H1 (cell line): ENCODE measurements around the gene PLEKHG1. TPM values are rescaled to one million over a fixed set of nuclear protein-coding genes. Genes with fewer than 3 reads are reported as not detected.

Experiments used
- CTCF ChIA-PET: fragments of 300-600 bp; sonication (Branson Sonifier 250); formaldehyde crosslinking; loops from one replicate; lab custom pipeline; 2021; ENCODE audit not compliant: partially characterized antibody; lab: Charles Lee
- POLR2A ChIA-PET: fragments of 300-600 bp; sonication (Branson Sonifier 250); formaldehyde crosslinking; loops from one replicate; lab custom pipeline; 2021; ENCODE audit warnings: inconsistent platforms; ENCODE audit not compliant: partially characterized antibody; lab: Charles Lee
- DNase-seq, 2 experiments: peaks; one replicate each; pipeline versions ENCODE4 v3.0.0 to v3.0.0-alpha.2; 2010 to 2022; ENCODE audit warnings: low spot score in 2 of 2, low read depth in 1 of 2, mixed read lengths in 1 of 2
- FAIRE-seq: peaks from 2 replicates; lab custom pipeline; 2011; peaks lifted over from hg19 to GRCh38; lab: Jason Lieb, UNC
- H2AFZ ChIP-seq: 2 replicates; pipeline ENCODE4 v1.8.1; 2012; ENCODE audit warnings: low read length, inconsistent platforms
- H2AK5ac ChIP-seq: 2 replicates; pipeline ENCODE4 v1.6.1; 2013; ENCODE audit warnings: low read depth, low read length
- H2BK120ac ChIP-seq: replicated peaks from 2 replicates; pipeline ENCODE3; 2013; ENCODE audit warnings: low read depth, low read length, inconsistent platforms
- H2BK12ac ChIP-seq: 2 replicates; pipeline ENCODE4 v1.6.1; 2013; ENCODE audit warnings: low read depth, low read length
- H2BK15ac ChIP-seq: 2 replicates; pipeline ENCODE4 v1.6.1; 2013; ENCODE audit warnings: low read length
- H2BK20ac ChIP-seq: 2 replicates; pipeline ENCODE4 v1.6.1; 2013; ENCODE audit warnings: low read length
- H2BK5ac ChIP-seq: 2 replicates; pipeline ENCODE4 v1.6.1; 2013; ENCODE audit warnings: low read depth, low read length
- H3K14ac ChIP-seq: 2 replicates; pipeline ENCODE4 v1.6.1; 2013; ENCODE audit warnings: inconsistent platforms; ENCODE audit not compliant: insufficient read length
- H3K18ac ChIP-seq: 2 replicates; pipeline ENCODE4 v1.6.1; 2013; ENCODE audit warnings: low read length; ENCODE audit errors: extremely low read depth
- H3K23ac ChIP-seq: 2 replicates; pipeline ENCODE4 v1.6.1; 2013; ENCODE audit warnings: inconsistent platforms; ENCODE audit not compliant: insufficient read length
- H3K23me2 ChIP-seq: 2 replicates; pipeline ENCODE4 v1.6.1; 2013; ENCODE audit warnings: low read depth, low read length
- H3K27ac ChIP-seq: 2 replicates; pipeline ENCODE4 v1.6.1; 2011; ENCODE audit warnings: low read depth, low read length, inconsistent platforms
- H3K27me3 ChIP-seq, 4 experiments: replicated peaks in 1 of 4; 1 replicate in 1 of 4; 2 replicates in 3 of 4; pipeline versions ENCODE4 v1.6.1 to v1.8.1; 2011 to 2013; ENCODE audit warnings: low read length in 3 of 4, mild to moderate bottlenecking in 3 of 4, inconsistent platforms in 2 of 4, mixed read lengths in 2 of 4, moderate library complexity in 1 of 4; ENCODE audit not compliant: control insufficient read depth in 3 of 4, insufficient read depth in 3 of 4; ENCODE audit errors: extremely low read depth in 1 of 4
- H3K36me3 ChIP-seq, 4 experiments: 2 replicates each; pipeline versions ENCODE4 v1.6.1 to v1.8.1; 2011 to 2013; ENCODE audit warnings: mild to moderate bottlenecking in 4 of 4, low read length in 3 of 4, moderate library complexity in 2 of 4, control low read depth in 1 of 4, inconsistent platforms in 1 of 4; ENCODE audit not compliant: insufficient read depth in 4 of 4, control insufficient read depth in 2 of 4
- H3K4ac ChIP-seq: replicated peaks from 2 replicates; pipeline ENCODE3; 2013; ENCODE audit warnings: low read length, low read depth, mixed read lengths, inconsistent platforms; ENCODE audit not compliant: insufficient read length
- H3K4me1 ChIP-seq, 4 experiments: replicated peaks in 1 of 4; 1 replicate in 1 of 4; 2 replicates in 3 of 4; pipeline versions ENCODE4 v1.6.1 to v1.8.1; 2011 to 2013; ENCODE audit warnings: low read length in 3 of 4, inconsistent platforms in 2 of 4, mixed read lengths in 1 of 4; ENCODE audit not compliant: insufficient read depth in 4 of 4, control insufficient read depth in 3 of 4
- H3K4me2 ChIP-seq, 2 experiments: 2 replicates each; pipeline versions ENCODE4 v1.6.1 to v1.8.1; 2011 to 2013; ENCODE audit warnings: low read depth in 2 of 2, low read length in 2 of 2, control low read depth in 1 of 2, inconsistent platforms in 1 of 2, mild to moderate bottlenecking in 1 of 2; ENCODE audit not compliant: insufficient read depth in 1 of 2
- H3K4me3 ChIP-seq, 4 experiments: fragments of 200-600, 300-600 bp in 1 of 4; sonication (generic), shearing (Covaris generic), sonication (Bioruptor Twin) in 1 of 4; 2 replicates each; pipeline versions ENCODE4 v1.5.1 to v1.8.1; 2011 to 2016; ENCODE audit warnings: low read length in 4 of 4, low read depth in 3 of 4, control low read depth in 2 of 4, inconsistent platforms in 2 of 4, mild to moderate bottlenecking in 2 of 4, mixed read lengths in 1 of 4, moderate library complexity in 1 of 4; ENCODE audit not compliant: insufficient read depth in 2 of 4; ENCODE audit errors: extremely low read depth in 1 of 4
- H3K56ac ChIP-seq: replicated peaks from 2 replicates; pipeline ENCODE3; 2013; ENCODE audit warnings: low read depth, mild to moderate bottlenecking, mixed read lengths, low read length, inconsistent platforms; ENCODE audit not compliant: insufficient read length
- H3K79me1 ChIP-seq: 2 replicates; pipeline ENCODE4 v1.6.1; 2013; ENCODE audit warnings: low read depth, low read length, control low read depth
- H3K79me2 ChIP-seq, 2 experiments: 2 replicates each; pipeline versions ENCODE4 v1.6.1 to v1.8.1; 2012 to 2013; ENCODE audit warnings: low read length in 2 of 2, mild to moderate bottlenecking in 2 of 2, inconsistent platforms in 1 of 2; ENCODE audit not compliant: insufficient read depth in 2 of 2, control insufficient read depth in 1 of 2
- H3K9ac ChIP-seq, 4 experiments: replicated peaks in 1 of 4; 1 replicate in 1 of 4; 2 replicates in 3 of 4; pipeline versions ENCODE4 v1.6.1 to v1.8.1; 2011 to 2013; ENCODE audit warnings: low read depth in 3 of 4, low read length in 3 of 4, control low read depth in 2 of 4, mild to moderate bottlenecking in 2 of 4, moderate library complexity in 2 of 4, inconsistent platforms in 1 of 4; ENCODE audit errors: extremely low read depth in 1 of 4
- H3K9me3 ChIP-seq, 2 experiments: 2 replicates each; pipeline versions ENCODE4 v1.6.1 to v1.8.1; 2012 to 2013; ENCODE audit warnings: mild to moderate bottlenecking in 2 of 2, moderate library complexity in 2 of 2, control low read depth in 1 of 2, inconsistent platforms in 1 of 2, low read depth in 1 of 2, low read length in 1 of 2, mixed read lengths in 1 of 2; ENCODE audit not compliant: insufficient read depth in 2 of 2
- H4K20me1 ChIP-seq, 2 experiments: replicated peaks in 1 of 2; 2 replicates each; pipeline versions ENCODE3 to v1.8.1; 2011 to 2013; ENCODE audit warnings: inconsistent platforms in 2 of 2, low read length in 2 of 2, mild to moderate bottlenecking in 1 of 2; ENCODE audit not compliant: insufficient read depth in 2 of 2, control insufficient read depth in 1 of 2
- H4K5ac ChIP-seq: 2 replicates; pipeline ENCODE4 v1.6.1; 2013; ENCODE audit warnings: low read length, low read depth, mixed read lengths, inconsistent platforms; ENCODE audit not compliant: insufficient read length
- H4K8ac ChIP-seq: 2 replicates; pipeline ENCODE4 v1.8.0; 2013; ENCODE audit warnings: mild to moderate bottlenecking, moderate library complexity, low read length, inconsistent platforms; ENCODE audit not compliant: insufficient read depth; ENCODE audit errors: extremely low read depth
- H4K91ac ChIP-seq: replicated peaks from 2 replicates; pipeline ENCODE3; 2013; ENCODE audit warnings: low read length, mixed read lengths, inconsistent platforms; ENCODE audit not compliant: insufficient read length
- SIN3A ChIP-seq, 2 experiments: IDR thresholded peaks in 1 of 2; conservative IDR thresholded peaks in 1 of 2; 2 replicates each; pipeline ENCODE4 v1.6.1; 2011 to 2012; ENCODE audit warnings: low read length in 2 of 2, improper control_type of control experiment in 1 of 2, low read depth in 1 of 2, mild to moderate bottlenecking in 1 of 2
- WGBS, 2 experiments: shearing (Covaris generic) in 1 of 2; methylation state at CpG; one replicate each; pipeline versions ENCODE4 v1.1.6 to v1.1.7; 2013 to 2015; ENCODE audit warnings: low lambda C conversion rate in 2 of 2, mixed read lengths in 2 of 2, inconsistent platforms in 1 of 2, low coverage in 1 of 2, missing lambda C conversion rate in 1 of 2; ENCODE audit not compliant: insufficient replicate concordance in 2 of 2, insufficient coverage in 1 of 2, insufficient read length in 1 of 2; ENCODE audit errors: extremely low coverage in 1 of 2, missing lambda C conversion rate in 1 of 2; 5-methylcytosine and 5-hydroxymethylcytosine counted together
- polyA plus RNA-seq, 7 experiments: library from polyadenylated mRNA; depleted of rRNA in 3 of 7; stranded (reverse) in 5 of 7; unstranded in 2 of 7; fragments of >200 nt in 5 of 7; fragments of 200-250 nt in 2 of 7; gene quantifications; 1 replicate in 5 of 7; 2 replicates in 1 of 7; 4 replicates in 1 of 7; pipeline versions ENCODE4 v1.2.1 to v1.2.3, GENCODE V29; 2011 to 2013; ENCODE audit warnings: missing spikeins in 2 of 7, mixed read lengths in 2 of 7
- total RNA-seq: library from RNA; stranded (reverse); fragmentation: NEBNext Ultra II Directional; extraction: Animal tissue kit (Norgen Biotek cat#: 25700); gene quantifications from 2 replicates; pipeline ENCODE4 v1.2.1, GENCODE V29; 2021

Gene PLEKHG1
- total and polyA plus RNA-seq, 2 of the 8 experiments (the other 6 are each of a cell fraction or from before 2014, with no cell fraction given): 0.94 to 2.2 TPM

- Histone ChIP-seq H3K4me3 (no peak overlapping the region), H3K4ac (no peak overlapping the region), H3K27ac (no peak overlapping the region), H3K36me3 (no peaks in the 10 kb centered on the region), H3K23me2 (no peaks in the 10 kb centered on the region), H3K14ac (no peak overlapping the region), H4K5ac (no peak overlapping the region), H3K23ac (no peak overlapping the region), H3K79me2 (no peaks in the 10 kb centered on the region), H3K18ac (no peak overlapping the region), H2AFZ (no peak overlapping the region), H2BK15ac (no peak overlapping the region), H2BK12ac (no peak overlapping the region), H2BK20ac (no peak overlapping the region), H3K79me1 (no peaks in the 10 kb centered on the region), H3K56ac (no peak overlapping the region), H2BK5ac (no peak overlapping the region), H4K8ac (no peak overlapping the region), H3K4me1 (0 out of 7 replicates have a peak, but pooled peaks cover 0 to under 1% (median 0%) of the 10 kb centered on the region in 4 experiments), H3K9ac (no peak overlapping the region), H4K91ac (no peak overlapping the region), H3K9me3 (no peaks in the 10 kb centered on the region), H4K20me1 (no peaks in the 10 kb centered on the region), H3K27me3 (no peaks in the 10 kb centered on the region), H2AK5ac (no peak overlapping the region), H3K4me2 (no peak overlapping the region), H2BK120ac (no peak overlapping the region)
- FAIRE-seq: no peak
- DNase-seq: no peak
- 83% methylated on average over 3 of the region's 3 CpGs; no CpG with 5 or more reads in 1 of the 2 experiments for WGBS, 2 experiments
- ChIA-PET CTCF (interaction anchor here (0.7 to 1.6 kb wide), 5 partner anchors 8 to 280 kb away, joined by 3 read pairs; no protein-coding TSS in a partner anchor), POLR2A (no interaction called here)
- no peak for TF ChIP-seq SIN3A (conservative IDR thresholded peaks at IDR 0.05 in 1 of 2, IDR thresholded peaks at IDR 0.05 in 1 of 2; ENCODE audit: low read depth in 1 of 2, low read length in 2 of 2)
These were observed 31.8 kb upstream of the PLEKHG1 start for GRCh38 chr6:150567823-150568383.
